Kidney (tissue), 14 donors: Measurements from ENCODE around the gene CSF1. TPM values are rescaled to one million over a fixed set of nuclear protein-coding genes. Genes with fewer than 3 reads are reported as not detected.
A peak's percentile ranks its signal among the peaks of the same experiment; 100 is the strongest.
"Not testable (repeated sequence)": the region's sequence is repeated elsewhere in the genome, so short reads cannot be mapped to it uniquely, and the experiment has no call there.

Source experiments
- DNase-seq, 5 donors: peaks; one replicate each; pipeline ENCODE4 v3.0.0-alpha.2; 2013 to 2020
- FAIRE-seq: peaks from 2 replicates; lab custom pipeline; 2012; peaks lifted over from hg19 to GRCh38; lab: Jason Lieb, UNC
- H3K27ac ChIP-seq, 2 donors: one replicate each; pipeline ENCODE4 v1.7.0; 2013; ENCODE audit warnings: low read depth in 2 of 2, low read length in 2 of 2, inconsistent platforms in 1 of 2
- H3K27me3 ChIP-seq: one replicate; pipeline ENCODE4 v1.7.1; 2013; ENCODE audit warnings: low read length, inconsistent platforms; ENCODE audit not compliant: control insufficient read depth, insufficient read depth
- H3K36me3 ChIP-seq, 3 donors: one replicate each; pipeline versions ENCODE4 v1.7.0 to v1.7.1; 2013; ENCODE audit warnings: low read length in 3 of 3, control low read depth in 1 of 3, inconsistent platforms in 1 of 3; ENCODE audit not compliant: insufficient read depth in 3 of 3, control insufficient read depth in 2 of 3
- H3K4me1 ChIP-seq, 3 donors: one replicate each; pipeline versions ENCODE4 v1.7.0 to v1.7.1; 2013; ENCODE audit warnings: low read length in 3 of 3, inconsistent platforms in 1 of 3, low read depth in 1 of 3; ENCODE audit not compliant: control insufficient read depth in 2 of 3, insufficient read depth in 2 of 3
- H3K4me3 ChIP-seq, 3 donors: one replicate each; pipeline versions ENCODE4 v1.7.0 to v1.8.1; 2013; ENCODE audit warnings: low read length in 3 of 3, control low read depth in 1 of 3, inconsistent platforms in 1 of 3
- H3K9ac ChIP-seq, 3 donors: one replicate each; pipeline versions ENCODE4 v1.7.0 to v1.7.1; 2013; ENCODE audit warnings: low read length in 3 of 3, control low read depth in 1 of 3, inconsistent platforms in 1 of 3
- H3K9me3 ChIP-seq, 3 donors: one replicate each; pipeline versions ENCODE4 v1.7.0 to v1.7.1; 2013; ENCODE audit warnings: low read length in 3 of 3, control low read depth in 1 of 3, inconsistent platforms in 1 of 3; ENCODE audit not compliant: control insufficient read depth in 2 of 3, insufficient read depth in 1 of 3
- CTCF ChIP-seq: IDR thresholded peaks from 3 replicates; pipeline ENCODE4 v1.5.1; 2012; ENCODE audit warnings: mild to moderate bottlenecking, moderate library complexity, borderline replicate concordance; ENCODE audit not compliant: insufficient read depth; ENCODE audit errors: extremely low read depth
- intact Hi-C: fragments of 100-400 bp; cut with DNase I; formaldehyde crosslinking; loops from one replicate; pipeline ENCODE4 v1.11.1; 2022
- polyA plus RNA-seq: library from polyadenylated mRNA; stranded (reverse); fragments of 350-450 nt; fragmentation: Illumina TruSeq; extraction: RNeasy Lipid Tissue Mini Kit (QIAGEN cat#74804); gene quantifications from one replicate; pipeline ENCODE4 v1.2.3, GENCODE V29; 2014; ENCODE audit warnings: low read depth, low replicate concordance; ENCODE audit not compliant: insufficient read depth
- total RNA-seq: library from RNA; stranded (reverse); fragmentation: NEBNext Ultra II Directional; extraction: Animal tissue kit (Norgen Biotek cat#: 25700); gene quantifications from one replicate; pipeline ENCODE4 v1.2.1, GENCODE V29; 2021
- donor health status: control.
- donor health status: control.
- donor health status: control.
- donor health status: control.
- donor health status: control.
- donor health status: DM: yes; HTN: yes; CAD: no.
- donor health status: Normal renal cell carcinoma (clear cell type).

Gene CSF1
- total and polyA plus RNA-seq, 2 donors from 2014 or later = 11.1 to 33.8 TPM

- intact Hi-C loops = no loop called here
- FAIRE-seq (no peak), DNase-seq (no peak)
- no peak overlapping the region for H3K27ac ChIP-seq
- peaks cover 0 to 6% (median 0%) of the 10 kb centered on the region in 3 donors for H3K4me1 ChIP-seq
- no peak overlapping the region for H3K4me3 ChIP-seq
- TF ChIP-seq CTCF = no peak
- no peaks in the 10 kb centered on the region for H3K9me3 ChIP-seq
- no peak overlapping the region for H3K9ac ChIP-seq
- no peaks in the 10 kb centered on the region for H3K36me3 ChIP-seq
- H3K27me3 ChIP-seq = no peaks in the 10 kb centered on the region
These were observed 39.9 kb downstream of the CSF1 start for GRCh38 chr1:109950509-109950908.

- H3K9me3 ChIP-seq, H3K27ac ChIP-seq, H3K4me3 ChIP-seq, DNase-seq, FAIRE-seq, intact Hi-C loops, H3K4me1 ChIP-seq, H3K36me3 ChIP-seq, H3K27me3 ChIP-seq, H3K9ac ChIP-seq: not testable (repeated sequence)
These were observed 40.9 kb downstream of the CSF1 start for GRCh38 chr1:109951501-109951900.

DNA sequence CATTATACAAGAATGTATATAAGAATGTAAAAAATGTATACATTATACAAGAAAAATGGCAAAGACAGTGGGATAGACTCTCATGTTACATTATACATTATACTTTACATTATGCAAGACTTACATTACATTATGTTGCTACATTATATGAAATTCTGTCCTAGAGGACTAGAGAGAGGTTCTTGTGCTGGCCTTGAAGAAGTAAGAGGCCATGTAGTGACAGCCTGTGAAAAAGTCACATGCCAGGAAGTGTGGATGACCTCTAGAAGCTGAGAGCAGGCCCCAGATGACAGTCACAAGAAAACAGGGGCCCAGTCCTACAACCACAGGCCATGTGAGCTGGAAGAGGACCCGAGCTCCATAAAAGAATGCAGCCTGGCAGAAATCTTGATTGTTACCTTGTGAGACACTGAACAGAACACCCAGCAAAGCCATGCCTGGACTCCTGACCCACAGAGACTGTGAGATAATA, 43.4 kb downstream of the CSF1 start:
- intact Hi-C loops = no loop called here
- TF ChIP-seq CTCF = no peak

GRCh38 chr1:109959632-109959973, 49.0 kb downstream of the CSF1 start:
- H3K4me1 ChIP-seq = peaks cover 2 to 14% (median 11%) of the 10 kb centered on the region in 3 donors
- H3K27ac ChIP-seq = peak overlapping the region in 1 of 2 donors; percentile 47
- DNase-seq (no peak), FAIRE-seq (no peak)
- intact Hi-C loops = no loop called here
- no peak for TF ChIP-seq CTCF
- H3K9me3 ChIP-seq = no peaks in the 10 kb centered on the region
- no peaks in the 10 kb centered on the region for H3K36me3 ChIP-seq
- H3K27me3 ChIP-seq = no peaks in the 10 kb centered on the region
- H3K4me3 ChIP-seq = no peak overlapping the region
- H3K9ac ChIP-seq = no peak overlapping the region

More for the DNA sequence above, 43.4 kb downstream of the CSF1 start:
- no peaks in the 10 kb centered on the region for H3K4me1 ChIP-seq
- H3K9ac ChIP-seq = no peak overlapping the region
- DNase-seq (no peak), FAIRE-seq (no peak)
- H3K4me3 ChIP-seq = no peak overlapping the region
- no peaks in the 10 kb centered on the region for H3K27me3 ChIP-seq
- H3K36me3 ChIP-seq = no peaks in the 10 kb centered on the region
- H3K9me3 ChIP-seq = no peaks in the 10 kb centered on the region
- H3K27ac ChIP-seq = no peak overlapping the region
